Fibroblast of villous mesenchyme (primary cell): Measurements from ENCODE around the gene FGF14. TPM values are rescaled to one million over a fixed set of nuclear protein-coding genes. Genes with fewer than 3 reads are reported as not detected.

Experiments
- DNase-seq: peaks from one replicate; pipeline ENCODE4 v3.0.0-alpha.2; 2010; ENCODE audit warnings: low read depth
- H3K4me3 ChIP-seq: 2 replicates; pipeline ENCODE4 v1.5.1; 2011; ENCODE audit warnings: low read depth, mild to moderate bottlenecking, low read length
- CTCF ChIP-seq: IDR thresholded peaks from 2 replicates; pipeline ENCODE4 v1.5.1; 2012; ENCODE audit warnings: low read depth, mild to moderate bottlenecking, low read length; ENCODE audit not compliant: insufficient read depth
- total RNA-seq: library from RNA; depleted of rRNA; stranded (reverse); fragments of >200 nt; gene quantifications from 2 replicates; pipeline ENCODE4 v1.2.3, GENCODE V29; 2012

The FGF14 gene
- total RNA-seq, 1 donor, result under 0.01 TPM

- no peak for DNase-seq
Measured at GRCh38 chr13:101893021-101893420, 508.8 kb downstream of the FGF14 start.

DNA sequence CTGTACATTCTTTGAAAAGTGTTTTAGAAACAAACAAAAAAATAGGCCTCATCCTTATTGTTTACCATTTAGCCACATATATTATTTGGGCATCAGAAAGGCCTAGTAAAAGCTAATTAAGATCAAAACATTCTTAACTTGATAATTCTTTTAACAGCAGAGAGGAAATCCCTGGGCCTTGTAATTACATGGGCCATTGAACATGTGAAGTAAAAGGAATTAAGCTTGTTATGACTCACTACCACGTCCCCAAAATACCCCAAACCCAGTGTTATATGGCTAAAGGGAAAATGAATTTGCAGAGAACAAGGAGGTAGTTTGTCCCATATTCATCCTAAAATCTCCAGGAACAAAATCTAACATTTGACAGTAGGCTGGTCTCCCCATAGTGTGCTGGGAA, 509.6 kb downstream of the FGF14 start:
- H3K4me3 ChIP-seq, result no peak overlapping the region
- no peak for TF ChIP-seq CTCF
- DNase-seq, result no peak

More at GRCh38 chr13:101893021-101893420, 508.8 kb downstream of the FGF14 start:
- no peak for TF ChIP-seq CTCF
- no peak overlapping the region for H3K4me3 ChIP-seq

- no peak for DNase-seq
- H3K4me3 ChIP-seq, result no peak overlapping the region
- no peak for TF ChIP-seq CTCF
Measured at GRCh38 chr13:101881593-101881992, 520.3 kb downstream of the FGF14 start.

DNA sequence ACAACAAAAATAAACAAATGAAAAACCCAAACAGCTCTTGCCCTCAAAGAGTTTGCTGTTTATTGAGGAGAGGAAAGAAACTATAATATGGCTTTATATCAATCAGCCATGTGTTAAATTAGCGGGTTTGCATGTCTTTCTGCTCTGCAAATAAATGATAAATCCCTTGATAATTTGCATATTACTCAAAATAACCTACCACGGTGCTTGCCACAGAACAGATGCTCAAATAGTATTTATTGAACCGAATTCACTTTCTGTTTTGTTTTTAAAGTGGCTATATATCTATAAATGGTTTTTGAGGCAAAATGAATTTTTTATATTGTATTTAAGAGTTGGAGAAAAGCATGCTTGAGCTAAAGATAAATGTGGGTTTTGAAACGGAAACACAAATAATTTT, 521.3 kb downstream of the FGF14 start:
- no peak overlapping the region for H3K4me3 ChIP-seq
- TF ChIP-seq CTCF, result no peak
- no peak for DNase-seq

GRCh38 chr13:101876951-101877350, 524.9 kb downstream of the FGF14 start:
- no peak for TF ChIP-seq CTCF
- DNase-seq, result no peak

GRCh38 chr13:101875717-101876393, 526.0 kb downstream of the FGF14 start:
- peak; percentile 27 for DNase-seq
- TF ChIP-seq CTCF, result no peak
- H3K4me3 ChIP-seq, result no peak overlapping the region

More at GRCh38 chr13:101876951-101877350, 524.9 kb downstream of the FGF14 start:
- H3K4me3 ChIP-seq, result no peak overlapping the region

DNA sequence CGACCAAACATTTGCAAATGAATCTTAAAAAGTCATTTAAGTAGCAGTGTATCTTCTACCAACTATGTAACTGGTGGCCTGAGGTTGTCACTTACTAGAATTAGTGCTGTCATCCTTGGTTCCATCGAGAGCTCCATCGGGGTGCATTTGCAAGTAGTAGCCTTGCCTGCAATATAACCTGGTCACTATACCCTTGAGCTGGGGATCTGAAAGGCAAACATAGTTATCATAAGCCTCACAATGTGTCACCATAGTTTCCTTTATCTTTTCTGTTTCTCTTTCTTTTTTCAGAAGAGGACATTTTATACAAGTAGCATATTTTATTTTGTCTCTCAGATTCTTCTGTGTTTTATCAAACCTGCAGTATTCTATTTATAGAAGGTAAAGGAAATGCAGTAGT, 526.8 kb downstream of the FGF14 start:
- DNase-seq, result no peak
- H3K4me3 ChIP-seq, result no peak overlapping the region
- no peak for TF ChIP-seq CTCF
